SH-SY5Y (cell line): ENCODE results near the gene MPC1.

Experiments
- GATA2 ChIP-seq: IDR thresholded peaks from 2 replicates; pipeline ENCODE4 v1.6.1; 2011; ENCODE audit warnings: mild to moderate bottlenecking, low read depth, low read length
- GATA3 ChIP-seq: IDR thresholded peaks from 2 replicates; pipeline ENCODE4 v1.6.1; 2011; ENCODE audit warnings: low read depth, mild to moderate bottlenecking, low read length, moderate library complexity

- TF ChIP-seq GATA3 (no peak), GATA2 (no peak)
Measured at GRCh38 chr6:166419717-166420116, 37.0 kb upstream of the MPC1 start.
